WTC11 (cell line): Measurements from ENCODE around the gene PALD1. TPM values are rescaled to one million over a fixed set of nuclear protein-coding genes. Genes with fewer than 3 reads are reported as not detected.

ENCODE experiments used
- ATAC-seq: fragments of 200-7000 bp; cut with Tn5 transposase; 2 replicates; pipeline ENCODE4 v1.10.0; 2021; ENCODE audit warnings: mild to moderate bottlenecking, moderate library complexity
- CTCF ChIA-PET: fragments of 300-600 bp; sonication (Branson Sonifier 250); formaldehyde crosslinking; loops from one replicate; lab custom pipeline; 2021; ENCODE audit warnings: antibody characterized with exemption; lab: Charles Lee
- POLR2A ChIA-PET: fragments of 350-600 bp; sonication (Branson Sonifier 250); formaldehyde crosslinking; loops from one replicate; lab custom pipeline; 2021; ENCODE audit warnings: antibody characterized with exemption; lab: Charles Lee
- DNase-seq: peaks from one replicate; pipeline ENCODE4 v3.0.0; 2021; ENCODE audit warnings: low spot score
- H3K27ac Mint-ChIP-seq: 2 replicates; pipeline ENCODE4 v1.8.0; 2021; ENCODE audit warnings: mixed read lengths
- H3K27me3 Mint-ChIP-seq: 2 replicates; pipeline ENCODE4 v1.8.0; 2021; ENCODE audit warnings: low read depth, mild to moderate bottlenecking, moderate library complexity, mixed read lengths
- H3K36me3 Mint-ChIP-seq: 2 replicates; pipeline ENCODE4 v1.8.0; 2021; ENCODE audit warnings: mixed read lengths
- H3K4me1 Mint-ChIP-seq: 2 replicates; pipeline ENCODE4 v1.8.0; 2022; ENCODE audit warnings: mixed read lengths
- H3K4me3 Mint-ChIP-seq: 2 replicates; pipeline ENCODE4 v1.8.0; 2021; ENCODE audit warnings: mild to moderate bottlenecking, moderate library complexity, mixed read lengths
- H3K9me3 Mint-ChIP-seq: 2 replicates; pipeline ENCODE4 v1.8.0; 2021; ENCODE audit warnings: mixed read lengths
- AR ChIP-seq: fragments of 250-450 bp; sonication (Bioruptor Pico); IDR thresholded peaks from 2 replicates; pipeline ENCODE4 v1.9.0; 2021; ENCODE audit warnings: mild to moderate bottlenecking
- ARID4B ChIP-seq: sonication (generic); formaldehyde crosslinking; IDR thresholded peaks from 2 replicates; pipeline ENCODE4 v1.8.0; 2023; ENCODE audit warnings: missing genetic modification reagents, mild to moderate bottlenecking, borderline replicate concordance
- E2F4 ChIP-seq: sonication (generic); formaldehyde crosslinking; IDR thresholded peaks from 2 replicates; pipeline ENCODE4 v1.8.1; 2022; ENCODE audit warnings: low read depth, mild to moderate bottlenecking, moderate library complexity, missing genetic modification reagents, borderline replicate concordance
- ERG ChIP-seq: fragments of 250-450 bp; sonication (Bioruptor Pico); IDR thresholded peaks from 2 replicates; pipeline ENCODE4 v1.8.0; 2021; ENCODE audit warnings: mild to moderate bottlenecking
- FOXK1 ChIP-seq: sonication (generic); formaldehyde crosslinking; IDR thresholded peaks from 2 replicates; pipeline ENCODE4 v1.8.0; 2022; ENCODE audit warnings: mild to moderate bottlenecking, moderate library complexity, missing genetic modification reagents
- GRHL2 ChIP-seq: fragments of 250-450 bp; sonication (Bioruptor Pico); IDR thresholded peaks from 2 replicates; pipeline ENCODE4 v1.8.0; 2022; ENCODE audit warnings: mild to moderate bottlenecking, moderate library complexity; ENCODE audit not compliant: insufficient replicate concordance, severe bottlenecking
- HMGA2 ChIP-seq: fragments of 250-450 bp; sonication (Bioruptor Pico); IDR thresholded peaks from 2 replicates; pipeline ENCODE4 v1.4.0; 2021; ENCODE audit warnings: mild to moderate bottlenecking, moderate library complexity
- KAT7 ChIP-seq: sonication (generic); formaldehyde crosslinking; IDR thresholded peaks from 2 replicates; pipeline ENCODE4 v1.8.1; 2023; ENCODE audit warnings: missing genetic modification reagents, mild to moderate bottlenecking, borderline replicate concordance
- MXD4 ChIP-seq: fragments of 250-450 bp; sonication (Bioruptor Pico); IDR thresholded peaks from 2 replicates; pipeline ENCODE4 v1.8.0; 2021; ENCODE audit warnings: mild to moderate bottlenecking, moderate library complexity, borderline replicate concordance
- MYBL2 ChIP-seq: sonication (generic); formaldehyde crosslinking; IDR thresholded peaks from 2 replicates; pipeline ENCODE4 v1.8.1; 2023; ENCODE audit warnings: mild to moderate bottlenecking, moderate library complexity, missing genetic modification reagents
- NFATC4 ChIP-seq: fragments of 250-450 bp; sonication (Bioruptor Pico); IDR thresholded peaks from 2 replicates; pipeline ENCODE4 v1.9.0; 2021; ENCODE audit warnings: mild to moderate bottlenecking
- NFE2L1 ChIP-seq: sonication (generic); formaldehyde crosslinking; IDR thresholded peaks from 2 replicates; pipeline ENCODE4 v1.8.1; 2023; ENCODE audit warnings: missing genetic modification reagents
- OVOL2 ChIP-seq: fragments of 250-450 bp; sonication (Bioruptor Pico); IDR thresholded peaks from 2 replicates; pipeline ENCODE4 v1.9.0; 2021; ENCODE audit warnings: mild to moderate bottlenecking, borderline replicate concordance
- SMAD4 ChIP-seq: sonication (generic); formaldehyde crosslinking; IDR thresholded peaks from 2 replicates; pipeline ENCODE4 v1.8.0; 2022; ENCODE audit warnings: mild to moderate bottlenecking, missing genetic modification reagents
- SP1 ChIP-seq: sonication (generic); formaldehyde crosslinking; conservative IDR thresholded peaks from 2 replicates; pipeline ENCODE4 v1.8.1; 2022; ENCODE audit warnings: missing genetic modification reagents
- TEAD1 ChIP-seq: sonication (generic); formaldehyde crosslinking; IDR thresholded peaks from 2 replicates; pipeline ENCODE4 v1.8.0; 2022; ENCODE audit warnings: mild to moderate bottlenecking, missing genetic modification reagents
- TP53 ChIP-seq: sonication (generic); formaldehyde crosslinking; IDR thresholded peaks from 2 replicates; pipeline ENCODE4 v1.8.1; 2023; ENCODE audit warnings: mild to moderate bottlenecking, missing genetic modification reagents
- USF2 ChIP-seq: sonication (generic); formaldehyde crosslinking; IDR thresholded peaks from 2 replicates; pipeline ENCODE4 v1.8.1; 2023; ENCODE audit warnings: mild to moderate bottlenecking, missing genetic modification reagents, moderate library complexity
- ZBTB43 ChIP-seq: sonication (generic); formaldehyde crosslinking; IDR thresholded peaks from 2 replicates; pipeline ENCODE4 v1.8.1; 2023; ENCODE audit warnings: mild to moderate bottlenecking, missing genetic modification reagents
- ZNF121 ChIP-seq: sonication (generic); formaldehyde crosslinking; IDR thresholded peaks from 2 replicates; pipeline ENCODE4 v1.8.0; 2023; ENCODE audit warnings: missing genetic modification reagents
- ZNF138 ChIP-seq: sonication (generic); formaldehyde crosslinking; conservative IDR thresholded peaks from 2 replicates; pipeline ENCODE4 v1.8.1; 2022; ENCODE audit warnings: mild to moderate bottlenecking, moderate library complexity, missing genetic modification reagents
- ZNF281 ChIP-seq: sonication (generic); formaldehyde crosslinking; IDR thresholded peaks from 2 replicates; pipeline ENCODE4 v1.8.0; 2023; ENCODE audit warnings: mild to moderate bottlenecking, missing genetic modification reagents
- total RNA-seq: library from RNA; stranded (reverse); gene quantifications from 3 replicates; pipeline ENCODE4 v1.2.3, GENCODE V29; 2021

The PALD1 gene
- total RNA-seq, 1 experiment from 2014 or later, result 43.6 TPM

- no peaks in the 10 kb centered on the region for H3K9me3 Mint-ChIP-seq
- ChIA-PET POLR2A (interaction anchor here (0.8 to 1.7 kb wide), 5 partner anchors 13 to 55 kb away, joined by 3 to 16 read pairs (median 6); partner anchors contain the start of genes EIF4EBP2 and PALD1), CTCF (interaction anchor here (0.6 to 2.4 kb wide), 15 partner anchors 8 to 296 kb away, joined by 3 to 19 read pairs (median 4); partner anchors contain the start of genes EIF4EBP2 and TYSND1)
- H3K4me3 Mint-ChIP-seq, result peak overlapping the region; percentile 77
- H3K36me3 Mint-ChIP-seq, result peaks cover 6% of the 10 kb centered on the region
- DNase-seq (peak; percentile 67), ATAC-seq (peak; percentile 65)
- H3K27me3 Mint-ChIP-seq, result peaks cover 19% of the 10 kb centered on the region
- H3K27ac Mint-ChIP-seq, result peak overlapping the region; percentile 95
- H3K4me1 Mint-ChIP-seq, result peaks cover 74% of the 10 kb centered on the region
- TF ChIP-seq GRHL2 (CRISPR knock-in tag) (no peak), ZBTB43 (peak; percentile 76; the same call in 1 of the 2 replicates), ZNF281 (CRISPR knock-in tag) (0 out of 2 replicates have a peak, but pooled peaks have one; percentile 30), ZNF121 (peak; percentile 85), ERG (CRISPR knock-in tag) (no peak), NFE2L1 (CRISPR knock-in tag) (peak; percentile 74), SP1 (peak; percentile 66; the same call in 1 of the 2 replicates), MYBL2 (peak; percentile 49; the same call in 1 of the 2 replicates), AR (CRISPR knock-in tag) (0 out of 2 replicates have a peak, but pooled peaks have one; percentile 18), ARID4B (0 out of 2 replicates have a peak, but pooled peaks have one; percentile 57), KAT7 (no peak), E2F4 (CRISPR knock-in tag) (no peak), FOXK1 (0 out of 2 replicates have a peak, but pooled peaks have one; percentile 63), TEAD1 (peak; percentile 76), NFATC4 (CRISPR knock-in tag) (no peak), USF2 (0 out of 2 replicates have a peak, but pooled peaks have one; percentile 20), ZNF138 (CRISPR knock-in tag) (no peak), SMAD4 (CRISPR knock-in tag) (no peak), MXD4 (no peak), OVOL2 (CRISPR knock-in tag) (no peak), HMGA2 (CRISPR knock-in tag) (no peak), TP53 (CRISPR knock-in tag) (no peak)
Measured at GRCh38 chr10:70442332-70442988, 36.1 kb upstream of the PALD1 start.
